ENCODE measurements around the gene KCNN3.

KCNN3 gene

GRCh38 chr1:154712166-154712810, 157.8 kb downstream of the KCNN3 start:
- H3K27ac ChIP-seq (ENCODE audit: low read length): no peak overlapping the region
- no peaks in the 10 kb centered on the region for H3K27me3 ChIP-seq (ENCODE audit: control insufficient read depth in 1 of 2, insufficient read depth in 2 of 2, low read length in 2 of 2)
- H3K4me1 ChIP-seq (ENCODE audit: control insufficient read depth, insufficient read depth, low read length): no peaks in the 10 kb centered on the region
- H3K36me3 ChIP-seq (ENCODE audit: control insufficient read depth in 2 of 2, insufficient read depth in 2 of 2, low read length in 2 of 2): peaks cover 2 to 7% of the 10 kb centered on the region in 2 donors
- H3K9ac ChIP-seq (ENCODE audit: low read length in 2 of 2): no peak overlapping the region
- H3K4me3 ChIP-seq (ENCODE audit: low read length in 2 of 2): no peak overlapping the region
- H3K9me3 ChIP-seq (ENCODE audit: control insufficient read depth in 2 of 2, low read length in 2 of 2): no peaks in the 10 kb centered on the region

GRCh38 chr1:154711416-154711815, 158.7 kb downstream of the KCNN3 start:
- no peaks in the 10 kb centered on the region for H3K9me3 ChIP-seq (ENCODE audit: control insufficient read depth in 2 of 2, low read length in 2 of 2)
- H3K9ac ChIP-seq (ENCODE audit: low read length in 2 of 2): no peak overlapping the region
- H3K4me3 ChIP-seq (ENCODE audit: low read length in 2 of 2): no peak overlapping the region
- no peaks in the 10 kb centered on the region for H3K27me3 ChIP-seq (ENCODE audit: control insufficient read depth in 1 of 2, insufficient read depth in 2 of 2, low read length in 2 of 2)
- no peak overlapping the region for H3K27ac ChIP-seq (ENCODE audit: low read length)
- H3K36me3 ChIP-seq (ENCODE audit: control insufficient read depth in 2 of 2, insufficient read depth in 2 of 2, low read length in 2 of 2): peaks cover 2 to 7% of the 10 kb centered on the region in 2 donors
- H3K4me1 ChIP-seq (ENCODE audit: control insufficient read depth, insufficient read depth, low read length): peaks cover 4% of the 10 kb centered on the region

DNA sequence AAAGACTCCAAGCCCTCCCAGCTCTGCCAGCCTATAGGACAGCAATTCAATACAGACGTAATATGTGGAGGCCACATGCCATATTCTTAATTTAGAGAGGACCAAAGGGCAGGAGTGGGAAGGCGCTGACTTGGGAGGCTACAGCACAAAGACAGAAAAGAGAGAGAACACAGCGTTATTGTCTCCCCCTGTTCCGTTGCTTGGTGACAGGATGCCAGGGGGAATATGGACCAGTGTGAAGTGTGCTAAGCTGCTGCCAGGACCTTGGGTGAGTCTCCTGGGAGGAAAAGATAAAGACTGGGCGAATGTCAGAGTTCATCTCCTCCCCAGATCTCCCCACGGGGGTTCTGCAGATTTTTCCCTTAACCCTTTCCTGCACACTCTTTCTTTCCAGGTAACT, 160.0 kb downstream of the KCNN3 start:
- H3K4me3 ChIP-seq (ENCODE audit: low read length in 2 of 2): no peak overlapping the region
- H3K9me3 ChIP-seq (ENCODE audit: control insufficient read depth in 2 of 2, low read length in 2 of 2): no peaks in the 10 kb centered on the region
- H3K9ac ChIP-seq (ENCODE audit: low read length in 2 of 2): no peak overlapping the region
- no peaks in the 10 kb centered on the region for H3K27me3 ChIP-seq (ENCODE audit: control insufficient read depth in 1 of 2, insufficient read depth in 2 of 2, low read length in 2 of 2)
- H3K36me3 ChIP-seq (ENCODE audit: control insufficient read depth in 2 of 2, insufficient read depth in 2 of 2, low read length in 2 of 2): peaks cover 2 to 7% of the 10 kb centered on the region in 2 donors
- H3K27ac ChIP-seq (ENCODE audit: low read length): no peak overlapping the region
- peaks cover 4% of the 10 kb centered on the region for H3K4me1 ChIP-seq (ENCODE audit: control insufficient read depth, insufficient read depth, low read length)

GRCh38 chr1:154707901-154708463, 162.1 kb downstream of the KCNN3 start:
- Histone ChIP-seq H3K4me3 (ENCODE audit: low read length in 2 of 2) (no peak overlapping the region), H3K9me3 (ENCODE audit: control insufficient read depth in 2 of 2, low read length in 2 of 2) (no peaks in the 10 kb centered on the region), H3K36me3 (ENCODE audit: control insufficient read depth in 2 of 2, insufficient read depth in 2 of 2, low read length in 2 of 2) (peaks cover 2 to 3% of the 10 kb centered on the region in 2 donors)

GRCh38 chr1:154706851-154707250, 163.2 kb downstream of the KCNN3 start:
- no peaks in the 10 kb centered on the region for H3K9me3 ChIP-seq (ENCODE audit: control insufficient read depth in 2 of 2, low read length in 2 of 2)

More at GRCh38 chr1:154707901-154708463, 162.1 kb downstream of the KCNN3 start:
- no peak overlapping the region for H3K27ac ChIP-seq (ENCODE audit: low read length)
- H3K9ac ChIP-seq (ENCODE audit: low read length in 2 of 2): no peak overlapping the region
- peaks cover 4% of the 10 kb centered on the region for H3K4me1 ChIP-seq (ENCODE audit: control insufficient read depth, insufficient read depth, low read length)
- no peaks in the 10 kb centered on the region for H3K27me3 ChIP-seq (ENCODE audit: control insufficient read depth in 1 of 2, insufficient read depth in 2 of 2, low read length in 2 of 2)

GRCh38 chr1:154705544-154705943, 164.5 kb downstream of the KCNN3 start:
- H3K9ac ChIP-seq (ENCODE audit: low read length in 2 of 2): no peak overlapping the region

More at GRCh38 chr1:154706851-154707250, 163.2 kb downstream of the KCNN3 start:
- Histone ChIP-seq H3K9ac (ENCODE audit: low read length in 2 of 2) (no peak overlapping the region), H3K27ac (ENCODE audit: low read length) (no peak overlapping the region), H3K4me3 (ENCODE audit: low read length in 2 of 2) (no peak overlapping the region), H3K4me1 (ENCODE audit: control insufficient read depth, insufficient read depth, low read length) (peaks cover 4% of the 10 kb centered on the region), H3K27me3 (ENCODE audit: control insufficient read depth in 1 of 2, insufficient read depth in 2 of 2, low read length in 2 of 2) (no peaks in the 10 kb centered on the region), H3K36me3 (ENCODE audit: control insufficient read depth in 2 of 2, insufficient read depth in 2 of 2, low read length in 2 of 2) (no peaks in the 10 kb centered on the region)

GRCh38 chr1:154703170-154703569, 166.9 kb downstream of the KCNN3 start:
- Histone ChIP-seq H3K27ac (ENCODE audit: low read length) (no peak overlapping the region), H3K9ac (ENCODE audit: low read length in 2 of 2) (no peak overlapping the region), H3K36me3 (ENCODE audit: control insufficient read depth in 2 of 2, insufficient read depth in 2 of 2, low read length in 2 of 2) (no peaks in the 10 kb centered on the region), H3K4me3 (ENCODE audit: low read length in 2 of 2) (no peak overlapping the region), H3K27me3 (ENCODE audit: control insufficient read depth in 1 of 2, insufficient read depth in 2 of 2, low read length in 2 of 2) (peaks cover 0 to 2% of the 10 kb centered on the region in 2 donors), H3K4me1 (ENCODE audit: control insufficient read depth, insufficient read depth, low read length) (peaks cover 4% of the 10 kb centered on the region), H3K9me3 (ENCODE audit: control insufficient read depth in 2 of 2, low read length in 2 of 2) (no peaks in the 10 kb centered on the region)

More at GRCh38 chr1:154705544-154705943, 164.5 kb downstream of the KCNN3 start:
- Histone ChIP-seq H3K4me3 (ENCODE audit: low read length in 2 of 2) (no peak overlapping the region), H3K4me1 (ENCODE audit: control insufficient read depth, insufficient read depth, low read length) (peaks cover 4% of the 10 kb centered on the region), H3K27me3 (ENCODE audit: control insufficient read depth in 1 of 2, insufficient read depth in 2 of 2, low read length in 2 of 2) (no peaks in the 10 kb centered on the region), H3K9me3 (ENCODE audit: control insufficient read depth in 2 of 2, low read length in 2 of 2) (no peaks in the 10 kb centered on the region), H3K36me3 (ENCODE audit: control insufficient read depth in 2 of 2, insufficient read depth in 2 of 2, low read length in 2 of 2) (no peaks in the 10 kb centered on the region), H3K27ac (ENCODE audit: low read length) (no peak overlapping the region)

- Histone ChIP-seq H3K27ac (ENCODE audit: low read length) (no peak overlapping the region), H3K9me3 (ENCODE audit: control insufficient read depth in 2 of 2, low read length in 2 of 2) (no peaks in the 10 kb centered on the region), H3K4me3 (ENCODE audit: low read length in 2 of 2) (no peak overlapping the region), H3K4me1 (ENCODE audit: control insufficient read depth, insufficient read depth, low read length) (peaks cover 4% of the 10 kb centered on the region), H3K9ac (ENCODE audit: low read length in 2 of 2) (no peak overlapping the region), H3K27me3 (ENCODE audit: control insufficient read depth in 1 of 2, insufficient read depth in 2 of 2, low read length in 2 of 2) (peaks cover 0 to 2% of the 10 kb centered on the region in 2 donors), H3K36me3 (ENCODE audit: control insufficient read depth in 2 of 2, insufficient read depth in 2 of 2, low read length in 2 of 2) (no peaks in the 10 kb centered on the region)
Observed at GRCh38 chr1:154698320-154699096, 171.6 kb downstream of the KCNN3 start.

DNA sequence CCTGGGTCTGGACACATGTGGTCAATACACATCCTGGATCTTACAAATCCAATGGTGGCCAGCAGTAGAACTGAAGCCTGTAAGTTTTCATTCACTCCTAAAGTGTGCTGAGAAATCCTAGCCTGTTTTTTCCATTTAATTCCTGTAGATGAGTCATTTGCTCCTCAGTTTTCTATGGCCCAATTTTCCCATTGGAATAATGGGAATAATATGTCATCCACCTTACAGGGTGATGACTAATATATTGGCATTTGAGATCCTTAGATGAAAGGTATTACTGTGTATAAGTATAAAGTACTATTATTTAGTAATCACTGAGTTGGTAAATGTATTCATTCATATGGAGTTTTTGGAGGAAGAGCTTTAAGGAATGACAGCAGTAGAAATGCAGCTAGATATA, 172.4 kb downstream of the KCNN3 start:
- no peak overlapping the region for H3K4me3 ChIP-seq (ENCODE audit: low read length in 2 of 2)
- H3K4me1 ChIP-seq (ENCODE audit: control insufficient read depth, insufficient read depth, low read length): peaks cover 4% of the 10 kb centered on the region
- no peaks in the 10 kb centered on the region for H3K9me3 ChIP-seq (ENCODE audit: control insufficient read depth in 2 of 2, low read length in 2 of 2)
- no peak overlapping the region for H3K27ac ChIP-seq (ENCODE audit: low read length)
- no peak overlapping the region for H3K9ac ChIP-seq (ENCODE audit: low read length in 2 of 2)
- H3K27me3 ChIP-seq (ENCODE audit: control insufficient read depth in 1 of 2, insufficient read depth in 2 of 2, low read length in 2 of 2): peaks cover 0 to 2% of the 10 kb centered on the region in 2 donors
- no peaks in the 10 kb centered on the region for H3K36me3 ChIP-seq (ENCODE audit: control insufficient read depth in 2 of 2, insufficient read depth in 2 of 2, low read length in 2 of 2)

DNA sequence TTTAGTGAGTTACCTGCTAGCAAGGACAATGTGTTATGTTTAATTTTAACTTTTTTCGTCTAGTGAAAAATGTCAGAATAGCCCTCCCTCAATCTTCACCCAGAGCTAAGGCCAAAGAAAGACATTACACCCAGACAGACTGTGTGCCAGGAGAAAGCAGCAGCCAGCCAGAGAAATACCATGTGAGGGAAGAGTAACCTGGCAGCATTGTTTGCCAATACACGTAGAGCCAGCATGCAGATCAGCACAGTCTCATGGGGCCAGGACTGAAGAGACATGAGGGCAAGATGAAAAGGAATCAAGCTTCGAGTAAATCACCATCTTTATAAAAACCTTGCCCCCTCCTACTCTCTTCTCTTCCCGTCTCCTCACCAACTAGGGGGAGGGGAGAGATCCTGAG, 173.6 kb downstream of the KCNN3 start:
- no peak overlapping the region for H3K27ac ChIP-seq (ENCODE audit: low read length)
- H3K4me3 ChIP-seq (ENCODE audit: low read length in 2 of 2): no peak overlapping the region
- H3K9me3 ChIP-seq (ENCODE audit: control insufficient read depth in 2 of 2, low read length in 2 of 2): no peaks in the 10 kb centered on the region
- no peaks in the 10 kb centered on the region for H3K36me3 ChIP-seq (ENCODE audit: control insufficient read depth in 2 of 2, insufficient read depth in 2 of 2, low read length in 2 of 2)
- peaks cover 0 to 2% of the 10 kb centered on the region in 2 donors for H3K27me3 ChIP-seq (ENCODE audit: control insufficient read depth in 1 of 2, insufficient read depth in 2 of 2, low read length in 2 of 2)
- no peak overlapping the region for H3K9ac ChIP-seq (ENCODE audit: low read length in 2 of 2)
- peaks cover 4% of the 10 kb centered on the region for H3K4me1 ChIP-seq (ENCODE audit: control insufficient read depth, insufficient read depth, low read length)

All from stomach smooth muscle (tissue), 2 donors.